Measurements from ENCODE around the gene ADIPOR2. TPM values are rescaled to one million over a fixed set of nuclear protein-coding genes. Genes with fewer than 3 reads are reported as not detected.

ADIPOR2 gene
- total and polyA plus RNA-seq, 2 of the 4 experiments (the other 2 are of a cell fraction): 20.0 to 24.9 TPM

- Histone ChIP-seq H2AK5ac (ENCODE audit: low read depth, low read length) (no peak overlapping the region), H3K9ac (ENCODE audit: low read depth, low read length) (no peak overlapping the region), H3K36me3 (ENCODE audit: control insufficient read depth, insufficient read depth, low read length) (no peaks in the 10 kb centered on the region), H3K23ac (ENCODE audit: low read depth, low read length) (no peak overlapping the region), H2BK20ac (ENCODE audit: low read depth, low read length) (no peak overlapping the region), H3K27me3 (ENCODE audit: control insufficient read depth, insufficient read depth, low read length) (no peaks in the 10 kb centered on the region), H2AK9ac (replicated peaks; ENCODE audit: low read depth, low read length, poor library complexity) (no peak overlapping the region), H2AFZ (replicated peaks; ENCODE audit: low read length, poor library complexity) (no peak overlapping the region), H3K18ac (ENCODE audit: low read depth, low read length) (no peak overlapping the region), H3K56ac (ENCODE audit: extremely low read depth, insufficient read depth, low read length) (no peak overlapping the region), H3K9me1 (ENCODE audit: insufficient read depth, low read length) (0 out of 2 replicates have a peak, but pooled peaks cover 4% of the 10 kb centered on the region), H2BK15ac (ENCODE audit: low read depth, low read length) (no peak overlapping the region), H3K9me3 (ENCODE audit: control insufficient read depth, insufficient read depth, low read length) (no peaks in the 10 kb centered on the region), H4K8ac (ENCODE audit: low read depth in 2 of 2, low read length in 2 of 2) (no peak overlapping the region), H3K79me1 (ENCODE audit: low read depth in 1 of 2, low read length in 2 of 2) (peaks cover 0 to 24% of the 10 kb centered on the region in 2 experiments), H3K4me2 (ENCODE audit: low read depth, low read length) (no peak overlapping the region), H3K14ac (replicated peaks; ENCODE audit: low read depth, low read length) (no peak overlapping the region), H4K91ac (ENCODE audit: insufficient read depth, low read depth, low read length) (no peak overlapping the region), H3K4ac (ENCODE audit: low read depth, low read length) (no peak overlapping the region), H3K27ac (ENCODE audit: insufficient read depth, low read length) (no peak overlapping the region), H4K20me1 (ENCODE audit: insufficient read depth, low read length) (peaks cover 6% of the 10 kb centered on the region; the same call in 1 of the 2 replicates), H2BK5ac (ENCODE audit: low read depth, low read length, poor library complexity, severe bottlenecking) (no peak overlapping the region), H3K4me1 (ENCODE audit: control insufficient read depth, insufficient read depth, low read length) (no peaks in the 10 kb centered on the region), H3K4me3 (ENCODE audit: insufficient read depth, low read depth, low read length) (no peak overlapping the region), H4K5ac (ENCODE audit: low read depth, low read length) (no peak overlapping the region), H2BK120ac (ENCODE audit: low read depth, low read length) (no peak overlapping the region)
- BruUV-seq (replicated peaks): no TSS peak
- intact Hi-C loops (cut with micrococcal nuclease) (loop anchor here (5.0 kb wide), 1 partner anchor 44 kb away; no protein-coding TSS in a partner anchor), dilution Hi-C loops (cut with HindIII; ENCODE audit: low sequenced_read_pairs, unreplicated experiment) (no loop called here), in situ Hi-C loops (cut with MboI; ENCODE audit: low sequenced_read_pairs) (no loop called here)
- ChIA-PET CTCF (no interaction called here), POLR2A (ENCODE audit: unreplicated experiment) (no interaction called here)
- no peak for TF ChIP-seq MAZ (IDR thresholded peaks at IDR 0.05; ENCODE audit: borderline replicate concordance, low read depth, low read length)
- no peak for TF ChIP-seq MAFK (IDR thresholded peaks at IDR 0.05; ENCODE audit: low read depth, low read length)
- TF ChIP-seq FOS (IDR thresholded peaks at IDR 0.05; ENCODE audit: low read depth, low read length): no peak
- TF ChIP-seq POLR2A (IDR thresholded peaks at IDR 0.05; ENCODE audit: low read depth, low read length): no peak
- TF ChIP-seq CHD1 (IDR thresholded peaks at IDR 0.05; ENCODE audit: low read depth, low read length): no peak
- no peak for TF ChIP-seq ELK1 (IDR thresholded peaks at IDR 0.05; ENCODE audit: borderline replicate concordance, low read depth, low read length)
- TF ChIP-seq RCOR1 (IDR thresholded peaks at IDR 0.05; ENCODE audit: insufficient replicate concordance, low read length): no peak
- no peak for TF ChIP-seq USF2 (IDR thresholded peaks at IDR 0.05; ENCODE audit: low read depth, low read length)
- no peak for TF ChIP-seq RAD21 (IDR thresholded peaks at IDR 0.05; ENCODE audit: low read length)
- TF ChIP-seq BHLHE40 (IDR thresholded peaks at IDR 0.05; ENCODE audit: low read depth, low read length): no peak
- no peak for TF ChIP-seq CEBPB (IDR thresholded peaks at IDR 0.05; ENCODE audit: low read depth, low read length)
- TF ChIP-seq MXI1 (IDR thresholded peaks at IDR 0.05; ENCODE audit: borderline replicate concordance, low read depth, low read length): no peak
- TF ChIP-seq CTCF (conservative IDR thresholded peaks at IDR 0.05; ENCODE audit: low read depth, low read length): no peak
- TF ChIP-seq SMC3 (IDR thresholded peaks at IDR 0.05; ENCODE audit: low read depth, low read length): no peak
- TF ChIP-seq RFX5 (IDR thresholded peaks at IDR 0.05; ENCODE audit: low read depth, low read length): no peak
- no peak for TF ChIP-seq NFE2L2 (IDR thresholded peaks at IDR 0.05; ENCODE audit: low read depth, low read length)
- ATAC-seq (ENCODE audit: low read depth) (no peak), DNase-seq (no peak)
- no CpG with 5 or more reads among the region's 1 CpG for WGBS, 2 experiments (ENCODE audit: extremely low coverage in 2 of 2, insufficient read length in 1 of 2)
Measured at GRCh38 chr12:1732914-1733313, 42.0 kb downstream of the ADIPOR2 start.
